ENCODE data around the gene DEDD. TPM values are rescaled to one million over a fixed set of nuclear protein-coding genes. Genes with fewer than 3 reads are reported as not detected.
A peak's percentile ranks its signal among the peaks of the same experiment; 100 is the strongest.

The DEDD gene
- total and polyA plus RNA-seq, 2 donors from 2014 or later = 23.2 to 37.2 TPM

DNA sequence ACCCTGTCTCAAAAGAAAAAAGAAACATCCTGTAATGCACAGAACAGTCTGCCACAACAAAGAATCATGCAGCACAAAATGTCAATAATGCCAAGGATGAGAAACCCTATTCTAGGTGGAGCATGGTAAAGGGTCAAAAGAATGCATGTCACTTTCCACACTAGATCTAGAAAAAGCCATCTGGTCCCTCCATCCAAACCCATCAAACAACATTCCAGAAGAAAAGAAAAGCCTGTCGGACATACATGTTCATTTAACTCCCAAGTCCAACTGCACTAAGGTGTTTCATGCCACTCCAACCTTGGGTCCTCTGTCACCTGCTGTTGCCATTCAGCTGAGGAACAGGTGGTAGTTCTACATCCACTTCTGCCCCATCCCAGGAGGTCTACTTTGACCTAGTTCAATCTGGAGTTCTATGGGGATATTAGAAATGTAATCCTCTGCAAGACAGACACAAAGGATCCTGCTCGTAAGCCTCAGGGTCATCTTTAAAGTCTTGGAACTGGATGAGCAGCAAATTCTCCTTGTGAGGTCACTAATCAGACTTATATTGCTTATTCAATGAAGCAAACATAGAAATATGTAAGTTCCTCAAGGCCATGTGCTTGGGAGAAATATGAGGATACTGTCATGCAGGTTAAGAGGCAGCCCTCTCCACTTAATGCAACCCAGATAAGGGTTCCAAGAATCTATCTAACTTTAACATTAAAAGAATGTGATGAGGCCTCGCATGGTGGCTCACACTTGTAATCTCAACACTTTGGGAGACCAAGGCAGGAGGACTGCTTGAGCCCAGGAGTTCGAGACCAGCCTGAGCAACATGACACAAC lies 3.7 kb downstream of the DEDD start:
- intact Hi-C loops (cut with DNase I) = no loop called here
- peaks cover 4 to 39% (median 20%) of the 10 kb centered on the region in 3 donors for H3K36me3 ChIP-seq (ENCODE audit: control insufficient read depth in 2 of 3, insufficient read depth in 3 of 3, low read length in 3 of 3)
- FAIRE-seq (no peak), DNase-seq (no peak)
- no peak overlapping the region for H3K9ac ChIP-seq (ENCODE audit: low read length in 3 of 3)
- H3K27me3 ChIP-seq (ENCODE audit: control insufficient read depth, insufficient read depth, low read length) = no peaks in the 10 kb centered on the region
- no peak overlapping the region for H3K27ac ChIP-seq (ENCODE audit: low read depth in 2 of 2, low read length in 2 of 2)
- no peak overlapping the region for H3K4me3 ChIP-seq (ENCODE audit: low read length in 3 of 3)
- TF ChIP-seq, protein P1, sequence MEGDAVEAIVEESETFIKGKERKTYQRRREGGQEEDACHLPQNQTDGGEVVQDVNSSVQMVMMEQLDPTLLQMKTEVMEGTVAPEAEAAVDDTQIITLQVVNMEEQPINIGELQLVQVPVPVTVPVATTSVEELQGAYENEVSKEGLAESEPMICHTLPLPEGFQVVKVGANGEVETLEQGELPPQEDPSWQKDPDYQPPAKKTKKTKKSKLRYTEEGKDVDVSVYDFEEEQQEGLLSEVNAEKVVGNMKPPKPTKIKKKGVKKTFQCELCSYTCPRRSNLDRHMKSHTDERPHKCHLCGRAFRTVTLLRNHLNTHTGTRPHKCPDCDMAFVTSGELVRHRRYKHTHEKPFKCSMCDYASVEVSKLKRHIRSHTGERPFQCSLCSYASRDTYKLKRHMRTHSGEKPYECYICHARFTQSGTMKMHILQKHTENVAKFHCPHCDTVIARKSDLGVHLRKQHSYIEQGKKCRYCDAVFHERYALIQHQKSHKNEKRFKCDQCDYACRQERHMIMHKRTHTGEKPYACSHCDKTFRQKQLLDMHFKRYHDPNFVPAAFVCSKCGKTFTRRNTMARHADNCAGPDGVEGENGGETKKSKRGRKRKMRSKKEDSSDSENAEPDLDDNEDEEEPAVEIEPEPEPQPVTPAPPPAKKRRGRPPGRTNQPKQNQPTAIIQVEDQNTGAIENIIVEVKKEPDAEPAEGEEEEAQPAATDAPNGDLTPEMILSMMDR (IDR thresholded peaks at IDR 0.05; ENCODE audit: borderline replicate concordance, extremely low read depth, insufficient read depth) = no peak
- H3K9me3 ChIP-seq (ENCODE audit: control insufficient read depth in 2 of 3, insufficient read depth in 1 of 3, low read length in 3 of 3) = no peaks in the 10 kb centered on the region
- H3K4me1 ChIP-seq (ENCODE audit: control insufficient read depth in 2 of 3, insufficient read depth in 2 of 3, low read depth in 1 of 3, low read length in 3 of 3) = peaks cover 3 to 25% (median 11%) of the 10 kb centered on the region in 3 donors

DNA sequence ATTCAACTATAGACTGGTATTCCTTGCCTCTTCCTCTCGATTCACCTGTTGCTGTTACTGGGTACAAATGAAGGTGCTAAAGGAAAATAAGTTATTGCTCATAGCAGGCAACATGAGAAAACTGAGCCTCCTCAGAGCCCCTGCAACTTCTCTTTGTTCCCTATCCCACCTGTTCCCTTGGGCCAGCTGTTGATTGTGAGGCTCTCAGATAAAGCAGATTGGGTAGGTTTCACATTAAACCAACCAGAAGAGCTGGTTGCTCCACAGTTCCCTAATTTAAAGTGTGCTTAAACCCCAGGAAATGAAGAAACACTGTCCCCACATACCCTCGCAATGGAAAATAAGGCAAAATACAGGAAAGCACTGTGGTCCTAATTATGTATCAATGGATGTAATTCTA lies 4.8 kb downstream of the DEDD start:
- no peaks in the 10 kb centered on the region for H3K27me3 ChIP-seq (ENCODE audit: control insufficient read depth, insufficient read depth, low read length)
- no peak overlapping the region for H3K27ac ChIP-seq (ENCODE audit: low read depth in 2 of 2, low read length in 2 of 2)
- H3K4me1 ChIP-seq (ENCODE audit: control insufficient read depth in 2 of 3, insufficient read depth in 2 of 3, low read depth in 1 of 3, low read length in 3 of 3) = peaks cover 0 to 19% (median 11%) of the 10 kb centered on the region in 3 donors
- TF ChIP-seq, protein P1 (IDR thresholded peaks at IDR 0.05; ENCODE audit: borderline replicate concordance, extremely low read depth, insufficient read depth) = no peak
- FAIRE-seq (no peak), DNase-seq (no peak)
- no peak overlapping the region for H3K4me3 ChIP-seq (ENCODE audit: low read length in 3 of 3)
- intact Hi-C loops (cut with DNase I) = no loop called here
- H3K9me3 ChIP-seq (ENCODE audit: control insufficient read depth in 2 of 3, insufficient read depth in 1 of 3, low read length in 3 of 3) = no peaks in the 10 kb centered on the region
- peak overlapping the region in 2 of 3 donors; percentile 34 to 46 for H3K9ac ChIP-seq (ENCODE audit: low read length in 3 of 3)
- H3K36me3 ChIP-seq (ENCODE audit: control insufficient read depth in 2 of 3, insufficient read depth in 3 of 3, low read length in 3 of 3) = peaks cover 6 to 49% (median 24%) of the 10 kb centered on the region in 3 donors

DNA sequence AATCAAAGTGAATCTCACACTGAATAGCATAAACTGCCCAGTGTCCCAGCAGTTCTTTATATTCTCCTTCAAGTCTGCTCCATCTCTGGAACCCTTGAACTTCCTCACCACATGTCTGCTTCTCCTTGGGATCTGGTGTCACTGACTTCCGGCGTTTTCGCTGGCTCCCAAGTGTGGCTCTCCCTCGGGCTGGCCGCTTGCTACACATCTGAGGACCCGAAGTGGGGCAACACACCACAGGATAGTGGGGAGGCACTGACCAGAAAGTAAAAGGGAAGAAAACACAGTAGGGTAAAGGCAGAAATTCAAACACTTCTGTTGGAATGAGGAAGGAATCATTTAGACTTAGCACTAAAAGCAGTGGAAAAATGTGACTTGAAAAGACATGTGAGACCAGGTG lies 9.5 kb downstream of the DEDD start:
- Histone ChIP-seq H3K27me3 (ENCODE audit: control insufficient read depth, insufficient read depth, low read length) (no peaks in the 10 kb centered on the region), H3K9ac (ENCODE audit: low read length in 3 of 3) (no peak overlapping the region), H3K27ac (ENCODE audit: low read depth in 2 of 2, low read length in 2 of 2) (no peak overlapping the region), H3K4me1 (ENCODE audit: control insufficient read depth in 2 of 3, insufficient read depth in 2 of 3, low read depth in 1 of 3, low read length in 3 of 3) (peaks cover 4 to 36% (median 27%) of the 10 kb centered on the region in 3 donors), H3K9me3 (ENCODE audit: control insufficient read depth in 2 of 3, insufficient read depth in 1 of 3, low read length in 3 of 3) (no peaks in the 10 kb centered on the region), H3K4me3 (ENCODE audit: low read length in 3 of 3) (no peak overlapping the region), H3K36me3 (ENCODE audit: control insufficient read depth in 2 of 3, insufficient read depth in 3 of 3, low read length in 3 of 3) (peaks cover 8 to 60% (median 38%) of the 10 kb centered on the region in 3 donors)
- intact Hi-C loops (cut with DNase I) = no loop called here
- TF ChIP-seq, protein P1 (IDR thresholded peaks at IDR 0.05; ENCODE audit: borderline replicate concordance, extremely low read depth, insufficient read depth) = no peak
- no peak for DNase-seq
- FAIRE-seq = no peak
